Measurements from ENCODE around the gene CSPG4. TPM values are rescaled to one million over a fixed set of nuclear protein-coding genes. Genes with fewer than 3 reads are reported as not detected.

CSPG4 gene
- total and polyA plus RNA-seq, 9 of the 15 experiments (the other 6 are each of a cell fraction or from before 2014, with no cell fraction given), result under 0.01 to 0.07 (median 0.04) TPM; not detected in 5

DNA sequence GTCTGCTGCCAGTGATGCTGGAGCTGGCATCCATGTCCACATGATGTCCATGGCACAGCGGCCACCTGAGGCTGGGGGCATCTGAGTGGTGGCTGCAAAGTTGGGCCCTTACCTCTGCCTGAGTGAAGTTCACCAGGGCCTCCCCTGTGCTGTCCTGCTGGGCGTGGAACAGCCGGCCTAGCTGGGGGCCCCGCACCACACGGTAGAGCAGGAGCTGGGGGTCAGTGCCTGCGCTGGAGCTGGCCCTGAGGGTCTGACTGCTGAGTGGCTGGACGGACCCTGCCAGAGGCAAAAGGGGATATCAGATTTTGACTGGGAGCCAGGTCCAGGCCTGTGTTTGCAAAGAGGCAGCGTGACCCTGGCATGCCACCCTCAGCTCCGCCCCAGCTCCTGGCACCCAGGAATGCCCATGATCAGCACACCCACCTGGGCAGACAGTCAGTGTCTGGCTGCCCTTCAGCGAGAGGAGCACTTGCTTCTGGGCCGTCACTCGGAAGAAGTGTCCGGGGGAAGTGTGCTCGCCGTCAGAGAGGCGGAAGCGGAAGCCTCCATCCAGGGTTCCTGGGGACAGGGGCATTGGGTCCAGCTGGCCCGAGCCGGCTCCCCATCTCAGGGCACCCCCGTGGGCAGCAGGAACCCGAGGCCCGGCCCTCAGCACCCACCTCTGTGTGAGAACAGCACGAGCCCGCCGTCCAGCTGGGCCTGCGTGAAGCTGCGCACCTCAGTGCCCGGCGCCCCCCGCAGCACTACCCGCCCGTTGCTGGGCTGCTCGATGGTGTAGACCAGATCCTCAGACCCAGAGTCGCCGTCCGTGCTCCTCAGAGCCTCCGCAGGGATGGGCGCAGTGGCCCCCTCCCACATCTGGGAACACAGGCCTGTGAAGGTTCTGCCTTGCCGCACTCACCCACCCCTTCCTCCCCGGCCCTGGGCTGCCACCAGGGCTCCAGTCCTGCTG, 30.2 kb downstream of the CSPG4 start:
- ATAC-seq (no peak), FAIRE-seq (no peak), DNase-seq (ENCODE audit: extremely low read depth in 1 of 4, low spot score in 3 of 4) (no peak)
- peak overlapping the region in 1 of 2 experiments; percentile 35; a peak in 1 of 4 replicates for H3K9ac ChIP-seq (ENCODE audit: insufficient read depth in 1 of 2, low read depth in 2 of 2, low read length in 2 of 2)
- H2AFZ ChIP-seq (ENCODE audit: low read depth, low read length), result no peak overlapping the region
- peaks cover 3% of the 10 kb centered on the region; the same call in 1 of the 2 replicates for H4K20me1 ChIP-seq (replicated peaks; ENCODE audit: control insufficient read depth, insufficient read depth, low read length)
- no peaks in the 10 kb centered on the region for H3K36me3 ChIP-seq (ENCODE audit: control insufficient read depth, insufficient read depth, low read length)
- no peak overlapping the region for H3K27ac ChIP-seq (ENCODE audit: extremely low read depth, low read depth, low read length)
- no peaks in the 10 kb centered on the region for H3K27me3 ChIP-seq (ENCODE audit: control insufficient read depth in 2 of 2, insufficient read depth in 2 of 2, low read length in 2 of 2)
- no peak overlapping the region for H3K4me2 ChIP-seq (ENCODE audit: insufficient read depth, low read length)
- CTCF ChIA-PET (ENCODE audit: low intra/inter-chr PET ratio), result interaction anchor here (1.5 kb wide), 1 partner anchor 174 kb away, joined by 7 read pairs; no protein-coding TSS in a partner anchor
- in situ Hi-C loops (cut with MboI), result no loop called here
- no peaks in the 10 kb centered on the region for H3K79me2 ChIP-seq (ENCODE audit: control insufficient read depth, insufficient read depth, low read length)
- peaks cover 0 to 30% of the 10 kb centered on the region in 2 experiments; a peak in 3 of 5 replicates for H3K4me1 ChIP-seq (replicated peaks in 1 of 2; ENCODE audit: control insufficient read depth in 2 of 2, insufficient read depth in 2 of 2, low read length in 2 of 2)
- H3K9me3 ChIP-seq (replicated peaks; ENCODE audit: control insufficient read depth, insufficient read depth, low read depth, low read length), result no peaks in the 10 kb centered on the region
- intact Hi-C loops (cut with micrococcal nuclease), result loop anchor here (2.0 to 10.0 kb wide), 4 partner anchors 55 to 314 kb away; partner anchors contain the start of genes MAN2C1 and SNUPN
- H3K9me1 ChIP-seq (ENCODE audit: control insufficient read depth, insufficient read depth, low read length), result no peaks in the 10 kb centered on the region
- no TSS peak for BruUV-seq (replicated peaks)
- no peak overlapping the region for H3K4me3 ChIP-seq
- POLR2A ChIA-PET, result interaction anchor here (0.6 to 1.0 kb wide), 3 partner anchors 42 to 904 kb away, joined by 3 read pairs; no protein-coding TSS in a partner anchor
- 64% methylated on average over 36 of the region's 40 CpGs for WGBS (ENCODE audit: insufficient coverage, low coverage, missing lambda C conversion rate)
- TF ChIP-seq CEBPG (CRISPR knock-in tag; IDR thresholded peaks at IDR 0.05) (no peak), CEBPG (tag; conservative IDR thresholded peaks at IDR 0.05 in 1 of 2, IDR thresholded peaks at IDR 0.05 in 1 of 2) (no peak), ZNF764 (CRISPR knock-in tag; IDR thresholded peaks at IDR 0.05; ENCODE audit: low read depth) (no peak), MTA2 (IDR thresholded peaks at IDR 0.05; ENCODE audit: low read depth) (no peak), MIER1 (IDR thresholded peaks at IDR 0.05; ENCODE audit: low read depth) (no peak), NFATC3 (IDR thresholded peaks at IDR 0.05) (no peak), ZBTB7A (IDR thresholded peaks at IDR 0.05; ENCODE audit: borderline replicate concordance, control insufficient read depth, low read depth, low read length) (no peak)
- TF ChIP-seq, protein P1, sequence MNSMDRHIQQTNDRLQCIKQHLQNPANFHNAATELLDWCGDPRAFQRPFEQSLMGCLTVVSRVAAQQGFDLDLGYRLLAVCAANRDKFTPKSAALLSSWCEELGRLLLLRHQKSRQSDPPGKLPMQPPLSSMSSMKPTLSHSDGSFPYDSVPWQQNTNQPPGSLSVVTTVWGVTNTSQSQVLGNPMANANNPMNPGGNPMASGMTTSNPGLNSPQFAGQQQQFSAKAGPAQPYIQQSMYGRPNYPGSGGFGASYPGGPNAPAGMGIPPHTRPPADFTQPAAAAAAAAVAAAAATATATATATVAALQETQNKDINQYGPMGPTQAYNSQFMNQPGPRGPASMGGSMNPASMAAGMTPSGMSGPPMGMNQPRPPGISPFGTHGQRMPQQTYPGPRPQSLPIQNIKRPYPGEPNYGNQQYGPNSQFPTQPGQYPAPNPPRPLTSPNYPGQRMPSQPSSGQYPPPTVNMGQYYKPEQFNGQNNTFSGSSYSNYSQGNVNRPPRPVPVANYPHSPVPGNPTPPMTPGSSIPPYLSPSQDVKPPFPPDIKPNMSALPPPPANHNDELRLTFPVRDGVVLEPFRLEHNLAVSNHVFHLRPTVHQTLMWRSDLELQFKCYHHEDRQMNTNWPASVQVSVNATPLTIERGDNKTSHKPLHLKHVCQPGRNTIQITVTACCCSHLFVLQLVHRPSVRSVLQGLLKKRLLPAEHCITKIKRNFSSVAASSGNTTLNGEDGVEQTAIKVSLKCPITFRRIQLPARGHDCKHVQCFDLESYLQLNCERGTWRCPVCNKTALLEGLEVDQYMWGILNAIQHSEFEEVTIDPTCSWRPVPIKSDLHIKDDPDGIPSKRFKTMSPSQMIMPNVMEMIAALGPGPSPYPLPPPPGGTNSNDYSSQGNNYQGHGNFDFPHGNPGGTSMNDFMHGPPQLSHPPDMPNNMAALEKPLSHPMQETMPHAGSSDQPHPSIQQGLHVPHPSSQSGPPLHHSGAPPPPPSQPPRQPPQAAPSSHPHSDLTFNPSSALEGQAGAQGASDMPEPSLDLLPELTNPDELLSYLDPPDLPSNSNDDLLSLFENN (IDR thresholded peaks at IDR 0.05; ENCODE audit: low read depth in 2 of 2, low read length in 2 of 2), result no peak
- TF ChIP-seq, protein P2, sequence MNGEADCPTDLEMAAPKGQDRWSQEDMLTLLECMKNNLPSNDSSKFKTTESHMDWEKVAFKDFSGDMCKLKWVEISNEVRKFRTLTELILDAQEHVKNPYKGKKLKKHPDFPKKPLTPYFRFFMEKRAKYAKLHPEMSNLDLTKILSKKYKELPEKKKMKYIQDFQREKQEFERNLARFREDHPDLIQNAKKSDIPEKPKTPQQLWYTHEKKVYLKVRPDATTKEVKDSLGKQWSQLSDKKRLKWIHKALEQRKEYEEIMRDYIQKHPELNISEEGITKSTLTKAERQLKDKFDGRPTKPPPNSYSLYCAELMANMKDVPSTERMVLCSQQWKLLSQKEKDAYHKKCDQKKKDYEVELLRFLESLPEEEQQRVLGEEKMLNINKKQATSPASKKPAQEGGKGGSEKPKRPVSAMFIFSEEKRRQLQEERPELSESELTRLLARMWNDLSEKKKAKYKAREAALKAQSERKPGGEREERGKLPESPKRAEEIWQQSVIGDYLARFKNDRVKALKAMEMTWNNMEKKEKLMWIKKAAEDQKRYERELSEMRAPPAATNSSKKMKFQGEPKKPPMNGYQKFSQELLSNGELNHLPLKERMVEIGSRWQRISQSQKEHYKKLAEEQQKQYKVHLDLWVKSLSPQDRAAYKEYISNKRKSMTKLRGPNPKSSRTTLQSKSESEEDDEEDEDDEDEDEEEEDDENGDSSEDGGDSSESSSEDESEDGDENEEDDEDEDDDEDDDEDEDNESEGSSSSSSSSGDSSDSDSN (IDR thresholded peaks at IDR 0.05; ENCODE audit: borderline replicate concordance in 1 of 2, low read depth in 2 of 2, low read length in 2 of 2), result no peak
- TF ChIP-seq, protein P3, sequence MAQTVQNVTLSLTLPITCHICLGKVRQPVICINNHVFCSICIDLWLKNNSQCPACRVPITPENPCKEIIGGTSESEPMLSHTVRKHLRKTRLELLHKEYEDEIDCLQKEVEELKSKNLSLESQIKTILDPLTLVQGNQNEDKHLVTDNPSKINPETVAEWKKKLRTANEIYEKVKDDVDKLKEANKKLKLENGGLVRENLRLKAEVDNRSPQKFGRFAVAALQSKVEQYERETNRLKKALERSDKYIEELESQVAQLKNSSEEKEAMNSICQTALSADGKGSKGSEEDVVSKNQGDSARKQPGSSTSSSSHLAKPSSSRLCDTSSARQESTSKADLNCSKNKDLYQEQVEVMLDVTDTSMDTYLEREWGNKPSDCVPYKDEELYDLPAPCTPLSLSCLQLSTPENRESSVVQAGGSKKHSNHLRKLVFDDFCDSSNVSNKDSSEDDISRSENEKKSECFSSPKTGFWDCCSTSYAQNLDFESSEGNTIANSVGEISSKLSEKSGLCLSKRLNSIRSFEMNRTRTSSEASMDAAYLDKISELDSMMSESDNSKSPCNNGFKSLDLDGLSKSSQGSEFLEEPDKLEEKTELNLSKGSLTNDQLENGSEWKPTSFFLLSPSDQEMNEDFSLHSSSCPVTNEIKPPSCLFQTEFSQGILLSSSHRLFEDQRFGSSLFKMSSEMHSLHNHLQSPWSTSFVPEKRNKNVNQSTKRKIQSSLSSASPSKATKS (CRISPR knock-in tag; IDR thresholded peaks at IDR 0.05), result no peak
